CD4-positive, alpha-beta T cell treated with Interleukin-1 beta for 1 hour (primary cell): ENCODE results near the gene FAM117B.
A peak's percentile ranks its signal among the peaks of the same experiment; 100 is the strongest.
"Not testable (repeated sequence)": the region's sequence is repeated elsewhere in the genome, so short reads cannot be mapped to it uniquely, and the experiment has no call there.

Experiments used
- DNase-seq, 2 donors: peaks; one replicate each; pipeline ENCODE4 v3.0.0-alpha.2; 2020 to 2022

Gene FAM117B

DNA sequence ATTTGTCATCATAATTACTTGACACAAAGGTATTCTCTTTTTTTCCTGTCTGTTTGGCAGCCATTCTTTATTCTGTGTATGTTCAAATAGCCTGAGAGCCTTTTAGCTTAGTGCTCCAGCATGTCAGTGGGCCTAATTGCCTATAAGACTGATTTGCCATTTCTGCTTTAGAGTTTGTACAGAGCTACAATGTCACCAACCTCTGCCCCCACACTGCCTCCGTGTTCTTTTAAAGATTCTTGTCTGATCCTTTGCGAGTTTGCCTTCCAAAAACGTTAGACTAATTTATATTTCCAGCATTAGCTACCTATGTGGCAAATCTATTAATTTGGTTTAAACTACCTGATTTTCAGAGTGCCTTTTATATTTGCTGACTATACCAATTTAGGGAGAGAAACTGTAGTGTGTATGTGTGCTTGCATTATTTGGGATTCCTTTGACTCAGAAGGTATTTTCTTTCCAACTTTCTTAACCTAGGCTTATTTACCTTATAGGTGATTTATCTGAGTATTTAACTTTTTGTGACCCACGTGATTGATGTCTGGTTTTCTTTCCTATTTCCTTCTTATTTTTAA lies 70.8 kb downstream of the FAM117B start:
- no peak for DNase-seq

DNA sequence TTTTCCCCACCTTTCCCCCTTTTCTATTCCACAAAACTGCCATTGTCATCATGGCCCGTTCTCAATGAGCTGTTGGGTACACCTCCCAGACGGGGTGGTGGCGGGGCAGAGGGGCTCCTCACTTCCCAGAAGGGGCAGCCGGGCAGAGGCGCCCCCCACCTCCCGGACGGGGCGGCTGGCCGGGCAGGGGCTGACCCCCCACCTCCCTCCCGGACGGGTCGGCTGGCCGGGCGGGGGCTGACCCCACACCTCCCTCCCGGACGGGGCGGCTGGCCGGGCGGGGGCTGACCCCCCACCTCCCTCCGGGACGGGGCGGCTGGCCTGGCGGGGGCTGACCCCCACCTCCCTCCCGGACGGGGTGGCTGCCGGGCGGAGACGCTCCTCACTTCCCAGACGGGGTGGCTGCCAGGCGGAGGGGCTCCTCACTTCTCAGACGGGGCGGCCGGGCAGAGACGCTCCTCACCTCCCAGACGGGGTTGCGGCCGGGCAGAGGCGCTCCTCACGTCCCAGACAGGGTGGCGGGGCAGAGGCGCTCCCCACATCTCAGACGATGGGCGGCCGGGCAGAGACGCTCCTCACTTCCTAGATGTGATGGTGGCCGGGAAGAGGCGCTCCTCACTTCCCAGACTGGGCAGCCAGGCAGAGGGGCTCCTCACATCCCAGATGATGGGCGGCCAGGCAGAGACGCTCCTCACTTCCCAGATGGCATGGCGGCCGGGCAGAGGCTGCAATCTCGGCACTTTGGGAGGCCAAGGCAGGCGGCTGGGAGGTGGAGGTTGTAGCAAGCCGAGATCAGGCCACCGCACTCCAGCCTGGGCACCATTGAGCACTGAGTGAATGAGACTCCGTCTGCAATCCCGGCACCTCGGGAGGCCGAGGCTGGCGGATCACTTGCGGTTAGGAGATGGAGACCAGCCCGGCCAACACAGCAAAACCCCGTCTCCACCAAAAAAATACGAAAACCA lies 80.5 kb downstream of the FAM117B start:
- not testable (repeated sequence) for DNase-seq

- DNase-seq = no peak
Measured at GRCh38 chr2:202716114-202716718, 81.4 kb downstream of the FAM117B start.

DNA sequence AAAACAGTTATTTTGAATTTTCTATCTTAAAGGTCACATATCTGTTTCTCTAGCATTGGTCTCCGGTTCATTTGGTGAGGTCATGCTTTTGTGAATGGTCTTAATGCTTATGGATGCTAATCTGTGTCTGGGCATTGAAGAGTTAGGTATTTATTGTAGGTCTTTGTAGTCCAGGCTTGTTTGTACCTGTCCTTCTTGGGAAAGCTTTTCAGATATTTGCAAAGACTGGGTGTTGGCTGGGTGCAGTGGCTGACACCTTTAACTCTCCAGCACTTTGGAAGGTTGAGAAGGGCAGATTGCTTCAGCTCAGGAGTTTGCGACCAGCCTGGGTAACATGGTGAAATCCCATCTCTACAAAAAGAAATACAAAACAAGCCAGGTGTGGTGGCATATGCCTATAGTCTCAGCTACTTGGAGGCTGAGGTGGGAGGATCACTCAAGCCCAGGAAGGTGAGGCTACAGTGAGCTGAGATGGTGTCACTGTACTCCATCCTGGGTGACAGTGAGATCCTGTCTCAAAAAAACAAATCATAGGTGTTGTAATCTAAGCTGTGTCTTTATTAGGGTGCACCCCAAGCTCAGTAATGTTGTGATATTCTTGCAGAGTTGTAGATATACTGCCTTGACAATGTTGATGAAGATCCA lies 82.3 kb downstream of the FAM117B start:
- no peak for DNase-seq

DNA sequence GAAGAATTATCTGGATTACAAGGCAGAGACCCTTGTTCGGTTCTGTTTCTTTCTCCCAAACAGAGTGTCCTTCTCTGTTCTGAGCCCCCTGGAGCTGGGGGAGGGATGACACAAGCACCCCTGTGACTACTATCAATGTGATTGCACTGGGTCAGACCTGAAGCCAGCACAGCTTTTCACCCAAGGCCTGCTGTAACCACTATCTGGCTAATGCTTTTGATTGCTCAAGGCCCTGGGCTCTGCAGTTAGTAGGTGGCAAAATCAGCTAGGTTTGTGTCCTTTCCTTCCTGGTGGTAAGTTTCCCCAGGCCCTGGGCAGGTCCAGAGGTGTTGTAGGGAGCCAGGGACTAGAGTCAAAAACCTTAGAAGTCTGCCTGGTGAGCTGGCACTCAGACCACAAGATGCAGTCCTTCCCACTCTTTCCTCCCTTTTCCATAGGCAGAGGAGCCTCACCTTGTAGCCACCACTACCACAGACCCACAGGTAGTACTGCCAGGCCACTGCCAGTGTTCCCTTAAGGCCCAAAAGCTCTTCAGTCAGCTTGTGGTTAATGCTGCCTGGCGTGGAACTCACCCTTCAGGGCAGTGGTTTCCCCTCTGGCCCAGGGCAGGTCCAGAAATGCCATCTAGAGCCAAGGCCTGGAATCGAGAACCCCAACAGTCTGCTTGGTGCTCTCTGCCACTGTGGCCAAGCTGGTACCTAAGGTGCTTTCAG lies 83.0 kb downstream of the FAM117B start:
- peak in 1 of 2 donors; percentile 5 for DNase-seq

DNA sequence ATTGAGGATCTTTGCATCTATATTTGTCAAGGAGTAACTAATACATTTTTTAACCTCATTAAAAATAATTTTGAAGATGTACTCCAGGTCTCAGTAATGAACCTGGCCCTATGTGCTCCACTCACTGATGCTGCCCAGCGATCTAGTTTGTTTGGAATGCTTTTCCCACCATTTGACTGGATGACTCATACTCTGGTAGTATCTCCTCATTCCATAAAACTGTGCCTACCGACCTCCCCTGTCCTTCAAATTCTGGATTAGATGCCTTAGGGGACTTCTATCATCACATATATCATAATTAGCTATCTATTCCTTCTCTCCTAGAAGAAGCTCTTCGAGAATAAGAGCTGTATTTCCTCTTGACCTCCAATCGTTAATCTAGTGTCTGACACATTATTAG lies 83.8 kb downstream of the FAM117B start:
- DNase-seq = no peak

DNA sequence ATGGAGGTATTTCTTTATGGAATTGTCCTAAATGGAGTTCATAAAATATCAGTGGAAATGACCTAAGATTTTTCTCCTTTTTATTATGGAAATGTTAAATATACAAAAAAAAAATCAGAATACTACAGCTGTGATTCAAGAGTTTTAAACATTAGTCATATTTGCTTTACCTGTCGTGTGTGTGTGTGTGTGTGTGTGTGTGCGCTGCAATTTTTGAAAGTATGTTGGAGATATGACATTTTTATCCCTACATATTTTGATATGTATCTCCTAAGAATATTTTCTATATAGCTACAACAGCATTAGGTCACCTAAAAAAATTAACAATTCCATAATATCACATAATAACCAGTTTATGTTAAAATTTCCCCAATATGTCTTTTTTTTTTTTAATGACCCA lies 85.5 kb downstream of the FAM117B start:
- no peak for DNase-seq

DNA sequence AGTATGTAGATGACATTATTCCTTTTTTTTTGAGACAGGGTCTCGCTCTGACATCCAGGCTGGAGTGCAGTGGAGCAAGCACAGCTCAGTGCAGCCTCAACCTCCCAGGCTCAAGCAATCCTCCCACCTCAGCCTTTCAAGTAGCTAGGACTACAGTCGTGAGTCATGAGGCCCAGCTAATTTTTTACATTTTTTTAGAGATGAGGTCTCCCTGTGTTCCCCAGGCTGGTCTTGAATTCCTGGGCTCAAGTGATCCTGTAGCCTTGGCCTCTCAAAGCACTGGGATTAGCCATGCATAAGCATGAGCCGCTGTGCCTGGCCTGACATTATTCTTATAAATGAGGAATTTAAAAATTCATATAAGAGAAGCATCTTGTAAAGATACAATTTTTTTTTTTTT lies 86.9 kb downstream of the FAM117B start:
- no peak for DNase-seq

DNA sequence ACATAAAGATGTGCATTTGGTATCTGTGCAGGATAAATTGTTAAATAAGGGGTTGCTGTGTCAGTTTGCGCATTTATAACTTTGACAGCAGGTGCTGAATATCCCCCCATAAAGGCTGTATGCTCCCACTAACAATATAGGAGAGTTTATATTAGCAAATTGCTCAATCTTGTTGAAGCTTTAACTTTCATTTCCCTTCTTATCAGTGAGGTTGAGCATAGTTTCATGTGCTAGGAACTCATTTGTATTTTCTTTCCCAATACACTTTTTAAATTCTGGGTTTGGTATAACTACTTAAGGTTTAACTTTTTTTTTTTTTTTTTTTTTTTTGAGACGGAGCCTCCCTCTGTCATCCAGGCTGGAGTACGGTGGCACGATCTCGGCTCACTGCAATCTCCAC lies 89.0 kb downstream of the FAM117B start:
- DNase-seq = no peak

DNA sequence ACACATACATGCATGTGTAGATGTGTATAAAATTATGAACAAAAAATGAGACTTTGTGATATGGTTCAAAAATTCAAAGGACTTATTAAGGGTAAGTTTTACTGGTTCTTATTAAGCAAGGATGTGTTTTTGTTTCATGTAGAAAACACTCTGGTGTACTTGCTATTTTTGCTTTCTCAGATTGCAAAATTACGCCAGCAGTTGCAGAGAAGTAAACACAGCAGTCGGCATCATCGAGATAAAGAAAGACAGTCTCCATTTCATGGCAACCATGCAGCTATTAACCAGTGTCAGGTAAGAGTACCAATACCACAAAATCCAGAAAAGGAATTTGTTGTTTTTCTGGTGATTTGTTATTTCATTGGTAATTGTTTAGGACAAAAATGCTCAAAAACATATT lies 91.3 kb downstream of the FAM117B start:
- DNase-seq = no peak

- no peak for DNase-seq
Measured at GRCh38 chr2:202736826-202737225, 102.1 kb downstream of the FAM117B start.

DNA sequence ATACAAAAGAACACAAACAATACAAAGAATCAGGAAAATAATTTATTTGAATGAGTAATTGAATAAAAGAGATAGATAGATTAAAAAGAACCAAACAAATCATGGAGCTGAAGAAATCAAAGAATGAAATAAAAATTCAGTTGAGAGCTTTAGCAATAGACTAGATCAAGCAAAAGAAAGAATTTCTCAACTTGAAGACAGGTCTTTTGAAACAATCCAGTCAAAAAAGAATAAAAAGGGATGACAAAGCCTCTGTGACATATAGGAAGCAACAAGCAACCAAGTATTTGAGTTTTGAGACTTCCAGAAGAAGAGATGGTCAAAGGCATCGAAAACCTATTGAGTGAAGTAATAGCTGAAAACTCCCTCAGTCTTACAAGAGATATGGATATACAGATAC lies 108.8 kb downstream of the FAM117B start:
- no peak for DNase-seq

DNA sequence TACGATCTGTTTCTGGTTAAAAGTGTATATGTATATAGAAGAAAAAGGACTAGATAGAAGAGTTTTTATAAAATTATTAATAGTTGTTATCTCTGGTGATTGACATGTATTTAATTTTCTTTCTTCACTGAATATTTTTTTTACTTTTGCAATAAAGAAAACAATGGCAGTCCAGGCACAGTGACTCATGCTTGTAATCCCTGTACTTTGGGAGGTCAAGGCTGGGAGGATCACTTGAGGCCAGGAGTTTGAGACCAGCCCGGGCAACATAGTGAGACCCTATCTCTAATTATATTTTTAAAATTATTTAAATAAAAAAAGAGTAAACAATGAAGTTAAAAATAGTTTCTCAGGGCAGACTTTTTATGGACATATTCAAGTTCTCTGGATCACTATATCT lies 114.7 kb downstream of the FAM117B start:
- DNase-seq = no peak

DNA sequence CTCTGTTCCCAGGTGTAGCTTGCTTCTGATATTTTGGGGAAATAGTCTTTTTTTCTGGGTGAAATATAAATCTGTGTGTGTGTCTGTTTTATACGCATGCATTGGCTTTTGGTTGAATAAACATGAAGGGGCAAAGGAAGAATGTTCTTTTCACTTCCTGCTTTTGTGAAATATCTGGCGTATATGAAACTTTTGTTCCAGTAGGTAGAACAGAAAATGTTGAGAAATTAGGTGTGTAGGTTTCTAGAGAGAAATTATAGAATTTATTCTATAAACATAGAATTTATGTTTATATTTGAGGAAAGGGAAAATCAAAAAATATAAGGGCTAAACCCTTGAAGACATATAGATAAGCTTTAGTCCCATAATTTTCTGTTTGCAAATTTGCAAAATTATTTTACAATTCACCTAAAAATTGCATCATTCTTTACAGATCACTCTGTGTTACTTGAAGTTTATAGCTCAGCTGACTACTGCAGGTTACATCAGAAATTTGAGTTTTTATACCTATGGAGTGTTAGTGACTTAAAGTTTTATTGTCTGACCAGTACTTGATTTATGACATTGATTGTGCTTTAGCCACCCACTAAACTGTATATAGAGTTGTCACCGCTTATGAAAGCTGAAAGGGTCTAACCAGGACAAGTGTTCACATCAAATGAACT lies 116.1 kb downstream of the FAM117B start:
- DNase-seq = no peak

- DNase-seq = no peak
Measured at GRCh38 chr2:202752071-202752470, 117.3 kb downstream of the FAM117B start.

GRCh38 chr2:202754936-202755335 lies 120.2 kb downstream of the FAM117B start:
- no peak for DNase-seq

DNA sequence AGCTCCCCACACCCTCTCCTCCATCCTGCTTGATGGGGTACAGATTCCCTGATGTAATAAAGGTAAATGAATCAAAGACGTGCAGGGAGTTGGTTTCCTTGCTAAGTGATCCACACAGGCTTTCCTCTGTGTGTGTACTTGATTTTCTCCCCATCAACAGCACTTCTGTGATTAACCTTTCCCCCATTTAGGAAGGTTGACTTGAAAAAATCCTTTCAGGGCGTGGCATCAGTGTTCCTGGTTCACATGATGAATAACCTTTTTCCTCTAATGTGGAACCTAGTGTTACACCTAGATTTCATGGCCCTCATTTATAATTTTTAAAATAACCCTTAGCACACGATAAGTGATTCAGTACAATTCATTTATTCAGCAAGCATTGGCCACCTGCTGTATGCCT lies 121.8 kb downstream of the FAM117B start:
- no peak for DNase-seq

DNA sequence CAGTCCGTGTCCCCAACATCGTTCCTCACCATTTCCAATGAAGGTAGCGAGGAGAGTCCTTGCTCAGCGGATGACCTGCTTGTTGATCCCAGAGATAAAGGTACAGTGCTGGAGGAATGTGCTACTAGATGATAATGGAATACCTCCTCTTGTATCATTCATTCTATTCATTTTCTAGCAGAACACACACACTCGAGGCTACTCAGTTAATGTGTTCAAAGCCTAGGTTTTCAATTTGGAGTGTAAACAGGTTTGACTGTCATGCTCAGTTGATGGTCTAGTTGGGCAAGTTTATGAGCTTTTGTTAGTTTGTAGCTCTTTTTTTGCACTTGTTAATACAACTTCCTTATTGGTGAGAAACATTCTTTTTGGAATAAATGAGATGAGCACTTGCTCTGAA lies 122.6 kb downstream of the FAM117B start:
- no peak for DNase-seq

GRCh38 chr2:202758128-202758527 lies 123.4 kb downstream of the FAM117B start:
- no peak for DNase-seq

- DNase-seq = no peak
Measured at GRCh38 chr2:202758604-202759003, 123.8 kb downstream of the FAM117B start.

DNA sequence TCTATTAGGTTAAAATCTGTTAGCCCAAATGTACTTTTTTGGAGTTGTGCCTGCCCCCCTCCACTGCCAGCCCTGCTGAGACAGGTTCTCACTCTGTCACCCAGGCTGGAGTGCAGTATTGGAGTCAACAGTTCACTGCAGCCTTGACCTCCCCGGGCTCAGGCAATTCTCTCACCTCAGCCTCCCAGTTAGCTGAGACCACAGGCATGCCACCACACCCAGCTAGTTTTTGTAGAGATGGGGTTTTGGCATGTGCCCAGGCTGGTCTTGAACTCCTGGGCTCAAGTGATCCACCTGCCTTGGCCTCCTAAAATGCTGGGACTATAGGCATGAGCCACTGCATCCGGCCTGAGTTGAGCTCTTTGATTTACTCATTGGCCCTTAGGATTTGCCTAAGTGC lies 126.1 kb downstream of the FAM117B start:
- no peak for DNase-seq

GRCh38 chr2:202762556-202762955 lies 127.8 kb downstream of the FAM117B start:
- peak in 1 of 2 donors; percentile 17 for DNase-seq
